22Rv1 (cell line): ENCODE measurements around the gene GRIA1.

Experiments
- H3K27ac ChIP-seq: fragments of 450-650 bp; 2 replicates; pipeline ENCODE4 v1.5.1; 2017
- ZFX ChIP-seq: fragments of 450-650 bp; IDR thresholded peaks from 2 replicates; pipeline ENCODE4 v1.6.1; 2017; ENCODE audit warnings: antibody characterized with exemption, borderline replicate concordance
- TF ChIP-seq, protein P1 (sequence below): fragments of 450-650 bp; IDR thresholded peaks from 2 replicates; pipeline ENCODE4 v1.5.1; 2017; ENCODE audit warnings: mild to moderate bottlenecking

The GRIA1 gene

GRCh38 chr5:153543959-153544470 lies 53.5 kb downstream of the GRIA1 start:
- H3K27ac ChIP-seq: no peak overlapping the region
- TF ChIP-seq ZFX: no peak
- TF ChIP-seq, protein P1, sequence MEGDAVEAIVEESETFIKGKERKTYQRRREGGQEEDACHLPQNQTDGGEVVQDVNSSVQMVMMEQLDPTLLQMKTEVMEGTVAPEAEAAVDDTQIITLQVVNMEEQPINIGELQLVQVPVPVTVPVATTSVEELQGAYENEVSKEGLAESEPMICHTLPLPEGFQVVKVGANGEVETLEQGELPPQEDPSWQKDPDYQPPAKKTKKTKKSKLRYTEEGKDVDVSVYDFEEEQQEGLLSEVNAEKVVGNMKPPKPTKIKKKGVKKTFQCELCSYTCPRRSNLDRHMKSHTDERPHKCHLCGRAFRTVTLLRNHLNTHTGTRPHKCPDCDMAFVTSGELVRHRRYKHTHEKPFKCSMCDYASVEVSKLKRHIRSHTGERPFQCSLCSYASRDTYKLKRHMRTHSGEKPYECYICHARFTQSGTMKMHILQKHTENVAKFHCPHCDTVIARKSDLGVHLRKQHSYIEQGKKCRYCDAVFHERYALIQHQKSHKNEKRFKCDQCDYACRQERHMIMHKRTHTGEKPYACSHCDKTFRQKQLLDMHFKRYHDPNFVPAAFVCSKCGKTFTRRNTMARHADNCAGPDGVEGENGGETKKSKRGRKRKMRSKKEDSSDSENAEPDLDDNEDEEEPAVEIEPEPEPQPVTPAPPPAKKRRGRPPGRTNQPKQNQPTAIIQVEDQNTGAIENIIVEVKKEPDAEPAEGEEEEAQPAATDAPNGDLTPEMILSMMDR: no peak

DNA sequence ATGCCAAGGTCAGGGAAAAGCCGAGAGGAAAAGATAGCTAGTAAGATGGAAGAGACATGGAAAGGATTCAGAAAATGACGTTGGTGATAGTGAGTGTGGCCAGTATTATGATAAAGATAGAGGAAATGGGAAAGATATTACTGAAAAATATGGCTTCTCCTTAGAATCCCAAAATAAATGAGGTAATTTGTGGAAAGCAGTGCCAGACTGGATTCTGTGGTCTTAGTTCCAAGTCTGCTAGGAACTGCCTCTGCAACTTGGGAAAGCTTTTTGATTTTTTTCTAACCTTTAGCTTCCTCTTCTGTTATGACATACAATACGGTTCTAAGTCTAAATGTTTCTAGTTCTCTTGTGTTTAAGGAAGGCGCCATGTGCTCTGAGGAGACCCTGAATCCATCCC lies 54.2 kb downstream of the GRIA1 start:
- TF ChIP-seq, protein P1: no peak
- TF ChIP-seq ZFX: no peak
- H3K27ac ChIP-seq: no peak overlapping the region

- no peak for TF ChIP-seq ZFX
- H3K27ac ChIP-seq: no peak overlapping the region
Measured at GRCh38 chr5:153546566-153546965, 56.1 kb downstream of the GRIA1 start.

GRCh38 chr5:153551537-153552079 lies 61.1 kb downstream of the GRIA1 start:
- H3K27ac ChIP-seq: no peak overlapping the region
- TF ChIP-seq ZFX: no peak

GRCh38 chr5:153552886-153553285 lies 62.4 kb downstream of the GRIA1 start:
- no peak overlapping the region for H3K27ac ChIP-seq

DNA sequence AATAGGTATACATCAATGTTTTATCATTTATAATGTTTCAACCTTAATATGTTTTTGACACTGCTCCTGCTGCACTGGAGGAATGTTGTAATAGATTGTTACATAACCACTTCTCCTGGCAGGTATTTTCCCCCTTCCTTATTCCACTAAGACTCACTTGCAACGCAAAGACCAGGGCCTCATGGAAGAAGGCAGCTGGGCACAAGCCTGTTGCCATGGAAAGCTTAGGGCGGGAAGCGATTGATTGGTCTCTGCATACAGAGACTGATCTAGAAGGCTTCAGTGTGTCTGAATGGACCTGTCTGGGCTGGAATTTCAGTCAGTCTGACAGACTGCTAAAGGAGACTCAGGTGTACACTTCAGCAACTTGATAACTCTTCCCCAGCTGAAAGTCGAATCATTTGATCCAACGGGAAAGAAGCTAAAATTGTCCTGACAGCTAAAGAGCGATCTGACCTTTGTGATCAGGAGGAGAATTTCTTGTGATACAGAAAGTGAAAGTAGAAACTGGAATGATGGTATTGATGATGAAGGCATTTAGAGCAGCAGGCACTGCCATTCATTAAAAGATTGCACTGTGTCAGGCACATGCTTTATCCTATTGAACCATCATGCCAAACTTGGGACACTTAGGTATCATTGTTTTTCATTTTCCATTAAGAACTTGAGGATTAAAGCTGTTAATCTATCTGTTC lies 65.1 kb downstream of the GRIA1 start:
- H3K27ac ChIP-seq: no peak overlapping the region
- no peak for TF ChIP-seq ZFX
- TF ChIP-seq, protein P1: no peak

More at GRCh38 chr5:153552886-153553285, 62.4 kb downstream of the GRIA1 start:
- no peak for TF ChIP-seq ZFX
- TF ChIP-seq, protein P1: no peak

- TF ChIP-seq, protein P1: no peak
- TF ChIP-seq ZFX: no peak
- no peak overlapping the region for H3K27ac ChIP-seq
Measured at GRCh38 chr5:153558957-153559356, 68.5 kb downstream of the GRIA1 start.

GRCh38 chr5:153559926-153560325 lies 69.5 kb downstream of the GRIA1 start:
- no peak overlapping the region for H3K27ac ChIP-seq
- no peak for TF ChIP-seq ZFX
- TF ChIP-seq, protein P1: no peak
